Naive thymus-derived CD4-positive, alpha-beta T cell (primary cell): ENCODE measurements around the gene B4GALNT4. TPM values are rescaled to one million over a fixed set of nuclear protein-coding genes. Genes with fewer than 3 reads are reported as not detected.
A peak's percentile ranks its signal among the peaks of the same experiment; 100 is the strongest.

Source experiments
- ATAC-seq: fragments of 150-1000 bp; cut with Tn5 transposase; 2 replicates; pipeline ENCODE4 v1.10.0; 2021; ENCODE audit warnings: mild to moderate bottlenecking, moderate library complexity
- CTCF ChIA-PET: fragments of 350-600 bp; sonication (Branson Sonifier 250); formaldehyde crosslinking; loops from one replicate; lab custom pipeline; 2021; ENCODE audit warnings: antibody characterized with exemption; lab: Charles Lee
- POLR2A ChIA-PET: fragments of 350-600 bp; sonication (Branson Sonifier 250); formaldehyde crosslinking; loops from one replicate; lab custom pipeline; 2021; ENCODE audit warnings: antibody characterized with exemption, inconsistent platforms; lab: Charles Lee
- DNase-seq, 9 donors: peaks; one replicate each; pipeline versions ENCODE4 v3.0.0 to v3.0.0-alpha.2; 2020 to 2022; ENCODE audit warnings: mixed read lengths in 1 of 9
- H3K27ac ChIP-seq: one replicate; pipeline ENCODE4 v1.7.0; 2013; ENCODE audit warnings: mild to moderate bottlenecking, low read depth, low read length, moderate library complexity
- H3K27me3 ChIP-seq, 2 donors: one replicate each; pipeline ENCODE4 v1.7.0; 2013; ENCODE audit warnings: low read length in 2 of 2, mild to moderate bottlenecking in 2 of 2, moderate library complexity in 2 of 2; ENCODE audit not compliant: control insufficient read depth in 2 of 2, insufficient read depth in 2 of 2
- H3K36me3 ChIP-seq, 3 experiments: 1 replicate in 2 of 3; 2 replicates in 1 of 3; pipeline ENCODE4 v1.7.0; 2013; ENCODE audit warnings: low read length in 3 of 3, mild to moderate bottlenecking in 3 of 3, moderate library complexity in 1 of 3; ENCODE audit not compliant: insufficient read depth in 3 of 3, control insufficient read depth in 2 of 3
- H3K4me1 ChIP-seq, 2 donors: one replicate each; pipeline ENCODE4 v1.7.0; 2013; ENCODE audit warnings: low read length in 2 of 2, mild to moderate bottlenecking in 2 of 2, moderate library complexity in 1 of 2; ENCODE audit not compliant: control insufficient read depth in 2 of 2, insufficient read depth in 2 of 2
- H3K4me3 ChIP-seq: 2 replicates; pipeline ENCODE4 v1.7.0; 2013; ENCODE audit warnings: mild to moderate bottlenecking, low read length
- H3K9me3 ChIP-seq, 3 experiments: 1 replicate in 2 of 3; 2 replicates in 1 of 3; pipeline ENCODE4 v1.7.0; 2013; ENCODE audit warnings: low read length in 3 of 3; ENCODE audit not compliant: control insufficient read depth in 2 of 3
- H3K27ac Mint-ChIP-seq, 9 donors: one replicate each; pipeline ENCODE4 v1.8.0; 2020 to 2022; ENCODE audit warnings: mixed read lengths in 9 of 9, mild to moderate bottlenecking in 8 of 9, moderate library complexity in 5 of 9, inconsistent platforms in 2 of 9
- H3K27me3 Mint-ChIP-seq, 5 donors: one replicate each; pipeline ENCODE4 v1.8.0; 2021 to 2022; ENCODE audit warnings: mixed read lengths in 5 of 5, mild to moderate bottlenecking in 1 of 5
- H3K36me3 Mint-ChIP-seq, 5 donors: one replicate each; pipeline ENCODE4 v1.8.0; 2020 to 2022; ENCODE audit warnings: mixed read lengths in 5 of 5, mild to moderate bottlenecking in 3 of 5, inconsistent platforms in 1 of 5
- H3K4me1 Mint-ChIP-seq, 7 donors: one replicate each; pipeline ENCODE4 v1.8.0; 2020 to 2022; ENCODE audit warnings: mixed read lengths in 7 of 7, mild to moderate bottlenecking in 3 of 7, inconsistent platforms in 1 of 7
- H3K4me3 Mint-ChIP-seq, 10 donors: one replicate each; pipeline ENCODE4 v1.8.0; 2020 to 2022; ENCODE audit warnings: mild to moderate bottlenecking in 10 of 10, mixed read lengths in 10 of 10, moderate library complexity in 6 of 10, inconsistent platforms in 2 of 10
- H3K9me3 Mint-ChIP-seq, 11 donors: one replicate each; pipeline ENCODE4 v1.8.0; 2020 to 2022; ENCODE audit warnings: mixed read lengths in 11 of 11, mild to moderate bottlenecking in 4 of 11, inconsistent platforms in 1 of 11, moderate library complexity in 1 of 11
- intact Hi-C, 2 donors: fragments of 100-400 bp; cut with micrococcal nuclease; formaldehyde crosslinking; loops; one replicate each; pipeline ENCODE4 v1.15.1; 2023
- polyA plus RNA-seq, 2 donors: library from polyadenylated mRNA; unstranded; fragments of 300-500 nt; fragmentation: Illumina TruSeq; gene quantifications; one replicate each; pipeline ENCODE4 v1.2.3, GENCODE V29; 2021
- total RNA-seq, 6 experiments: library from RNA in 5 of 6; stranded (reverse) in 5 of 6; gene quantifications; 1 replicate in 5 of 6; 2 replicates in 1 of 6; pipeline ENCODE4 v1.2.3 and lab custom pipeline; 2021 to 2026

Gene B4GALNT4
- total and polyA plus RNA-seq, 7 experiments from 2014 or later, result 0.14 to 11.8 (median 2.6) TPM; not detected in 1

GRCh38 chr11:365831-366230 is 3.5 kb upstream of the B4GALNT4 start:
- Histone ChIP-seq H3K4me1 (peaks cover 10% of the 10 kb centered on the region in 2 donors), H3K36me3 (no peaks in the 10 kb centered on the region), H3K9me3 (peaks cover 0 to 3% (median 0%) of the 10 kb centered on the region in 3 experiments), H3K27me3 (peaks cover 3 to 7% of the 10 kb centered on the region in 2 donors), H3K4me3 (no peak overlapping the region), H3K27ac (no peak overlapping the region)
- Mint-ChIP-seq H3K4me3 (no peak overlapping the region), H3K4me1 (peaks cover 0 to 31% (median 18%) of the 10 kb centered on the region in 7 donors), H3K27ac (peak overlapping the region in 1 of 9 donors; percentile 28), H3K9me3 (peaks cover 0 to 6% (median 1%) of the 10 kb centered on the region in 11 donors), H3K27me3 (peaks cover 10 to 38% (median 26%) of the 10 kb centered on the region in 5 donors), H3K36me3 (peaks cover 0 to 4% (median 0%) of the 10 kb centered on the region in 5 donors)
- ATAC-seq (no peak), DNase-seq (no peak)
- intact Hi-C loops, result no loop called here
- POLR2A ChIA-PET, result interaction anchor here (1.5 kb wide), 1 partner anchor 49 kb away, joined by 4 read pairs; the partner anchor contains the start of gene SIGIRR
- CTCF ChIA-PET, result interaction anchor here (1.4 to 4.7 kb wide), 2 partner anchors 62 to 115 kb away, joined by 4 to 38 read pairs; no protein-coding TSS in a partner anchor

DNA sequence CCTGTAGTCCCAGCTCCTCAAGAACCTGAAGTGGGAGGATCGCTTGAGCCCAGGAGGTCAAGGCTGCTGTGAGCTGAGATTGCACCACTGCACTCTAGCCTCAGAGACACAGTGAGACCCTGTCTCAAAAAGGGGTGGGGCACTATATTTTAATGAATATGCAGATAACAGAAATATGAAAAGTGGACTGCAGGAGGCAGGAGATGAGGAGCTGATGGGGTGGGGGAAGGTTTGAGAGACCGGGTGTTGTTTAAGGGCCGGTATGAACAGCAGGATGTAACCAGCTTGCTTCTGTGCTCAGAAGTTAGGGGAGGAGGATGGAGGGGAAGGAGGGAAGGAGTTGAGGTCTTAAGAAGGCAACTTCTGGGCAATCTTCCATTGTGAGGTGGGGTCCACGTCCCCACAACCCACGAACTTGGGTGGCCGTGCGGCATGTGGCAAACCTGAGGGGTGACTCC is 1.3 kb upstream of the B4GALNT4 start:
- H3K4me1 Mint-ChIP-seq, result peaks cover 0 to 39% (median 18%) of the 10 kb centered on the region in 7 donors
- no peaks in the 10 kb centered on the region for H3K36me3 ChIP-seq
- peaks cover 10 to 47% (median 26%) of the 10 kb centered on the region in 5 donors for H3K27me3 Mint-ChIP-seq

GRCh38 chr11:368414-369335 is 624 bp upstream of the B4GALNT4 start:
- H3K36me3 ChIP-seq, result no peaks in the 10 kb centered on the region
- intact Hi-C loops, result no loop called here
- CTCF ChIA-PET, result interaction anchor here (1.0 to 1.2 kb wide), 2 partner anchors 48 to 63 kb away, joined by 3 to 7 read pairs; no protein-coding TSS in a partner anchor
- peaks cover 3 to 7% of the 10 kb centered on the region in 2 donors for H3K27me3 ChIP-seq
- H3K27me3 Mint-ChIP-seq, result peaks cover 10 to 47% (median 26%) of the 10 kb centered on the region in 5 donors
- H3K36me3 Mint-ChIP-seq, result peaks cover 0 to 4% (median 0%) of the 10 kb centered on the region in 5 donors
- H3K27ac Mint-ChIP-seq, result peak overlapping the region in 5 of 9 donors; percentile 28 to 77 (median 41)
- peaks cover 0 to 39% (median 18%) of the 10 kb centered on the region in 7 donors for H3K4me1 Mint-ChIP-seq
- H3K4me3 ChIP-seq, result peak overlapping the region; percentile 13
- H3K4me1 ChIP-seq, result peaks cover 10% of the 10 kb centered on the region in 2 donors
- no peaks in the 10 kb centered on the region for H3K9me3 ChIP-seq
- ATAC-seq, result no peak
- H3K4me3 Mint-ChIP-seq, result peak overlapping the region; percentile 68 to 90 (median 86)
- peak in 1 of 9 donors; percentile 24 for DNase-seq
- POLR2A ChIA-PET, result interaction anchor here (0.6 to 1.6 kb wide), 6 partner anchors 13 to 128 kb away, joined by 3 to 4 read pairs (median 3); no protein-coding TSS in a partner anchor
- H3K9me3 Mint-ChIP-seq, result peaks cover 0 to 1% (median 0%) of the 10 kb centered on the region in 11 donors
- H3K27ac ChIP-seq, result no peak overlapping the region

More for the DNA sequence above, 1.3 kb upstream of the B4GALNT4 start:
- Histone ChIP-seq H3K4me1 (peaks cover 10% of the 10 kb centered on the region in 2 donors), H3K9me3 (no peaks in the 10 kb centered on the region), H3K27me3 (peaks cover 3 to 7% of the 10 kb centered on the region in 2 donors), H3K27ac (no peak overlapping the region), H3K4me3 (no peak overlapping the region)
- DNase-seq (peak in 2 of 9 donors; percentile 23 to 29), ATAC-seq (no peak)
- Mint-ChIP-seq H3K4me3 (peak overlapping the region; percentile 45 to 90 (median 72)), H3K36me3 (peaks cover 0 to 4% (median 0%) of the 10 kb centered on the region in 5 donors), H3K27ac (peak overlapping the region in 2 of 9 donors; percentile 32 to 49), H3K9me3 (peaks cover 0 to 1% (median 0%) of the 10 kb centered on the region in 11 donors)
- intact Hi-C loops, result no loop called here
- CTCF ChIA-PET, result interaction anchor here (1.0 to 1.2 kb wide), 2 partner anchors 49 to 62 kb away, joined by 3 to 7 read pairs; no protein-coding TSS in a partner anchor
- POLR2A ChIA-PET, result interaction anchor here (0.6 to 1.6 kb wide), 7 partner anchors 12 to 128 kb away, joined by 3 to 4 read pairs (median 3); no protein-coding TSS in a partner anchor

DNA sequence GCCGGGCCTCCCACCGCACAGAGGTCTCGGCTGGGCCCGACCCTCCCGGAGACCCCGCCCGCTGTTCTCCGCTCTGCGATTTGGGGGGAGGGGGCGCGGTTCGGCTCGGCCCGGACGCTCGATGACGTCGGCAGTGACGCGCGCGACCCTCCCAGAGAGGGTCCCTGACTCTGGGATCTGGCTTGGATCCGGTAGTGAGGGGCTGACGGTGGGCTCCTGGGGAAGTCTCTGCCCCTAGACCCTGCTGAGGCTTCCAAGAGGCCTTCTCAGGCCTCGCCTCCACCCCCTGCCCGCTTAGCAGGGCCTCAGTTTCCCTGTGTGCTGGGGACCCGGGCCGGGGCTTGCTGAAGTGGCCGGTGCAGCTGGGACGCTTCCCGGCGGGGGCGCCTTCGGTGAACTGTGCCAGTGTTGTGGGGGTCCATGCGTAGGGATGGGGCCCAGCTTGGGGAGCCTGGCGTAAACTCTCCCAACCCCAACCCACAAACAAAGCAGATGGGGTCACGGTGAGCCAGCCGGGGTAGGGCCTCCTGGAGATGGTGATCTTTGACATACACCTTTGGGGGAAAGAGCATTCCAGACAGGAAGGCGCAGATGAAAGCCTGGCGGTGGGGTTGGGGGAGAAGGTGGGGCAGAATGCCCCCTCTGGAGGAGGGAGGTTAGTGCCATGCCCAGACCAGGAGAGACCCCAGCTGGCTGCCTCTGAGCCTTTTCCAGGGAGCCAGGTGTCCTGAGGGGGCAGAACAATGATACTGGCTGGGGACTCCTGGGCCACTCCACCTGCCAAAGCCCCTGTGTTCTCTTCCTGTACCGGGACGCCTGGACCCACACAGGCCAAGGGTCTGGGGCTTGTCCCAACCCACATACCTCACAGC is 1.0 kb downstream of the B4GALNT4 start:
- intact Hi-C loops, result no loop called here
- ATAC-seq (no peak), DNase-seq (no peak)
- no peaks in the 10 kb centered on the region for H3K36me3 ChIP-seq
- H3K27ac ChIP-seq, result no peak overlapping the region
- Mint-ChIP-seq H3K27ac (peak overlapping the region in 3 of 9 donors; percentile 9 to 75 (median 31)), H3K36me3 (peaks cover 0 to 7% (median 0%) of the 10 kb centered on the region in 5 donors), H3K4me1 (peaks cover 0 to 32% (median 18%) of the 10 kb centered on the region in 7 donors), H3K27me3 (peaks cover 10 to 47% (median 26%) of the 10 kb centered on the region in 5 donors), H3K9me3 (peaks cover 0 to 6% (median 0%) of the 10 kb centered on the region in 11 donors), H3K4me3 (peak overlapping the region; percentile 29 to 79 (median 56))
- H3K4me1 ChIP-seq, result peaks cover 0 to 10% of the 10 kb centered on the region in 2 donors
- ChIA-PET CTCF (interaction anchor here (1.1 kb wide), 1 partner anchor 120 kb away, joined by 3 read pairs; no protein-coding TSS in a partner anchor), POLR2A (interaction anchor here (1.0 kb wide), 1 partner anchor 34 kb away, joined by 3 read pairs; no protein-coding TSS in a partner anchor)
- H3K4me3 ChIP-seq, result no peak overlapping the region
- H3K27me3 ChIP-seq, result peaks cover 3 to 7% of the 10 kb centered on the region in 2 donors
- H3K9me3 ChIP-seq, result no peaks in the 10 kb centered on the region

GRCh38 chr11:371051-371450 is 1.8 kb downstream of the B4GALNT4 start:
- H3K27me3 ChIP-seq, result peaks cover 3 to 7% of the 10 kb centered on the region in 2 donors
- H3K4me3 Mint-ChIP-seq, result peak overlapping the region in 8 of 10 donors; percentile 16 to 68 (median 42)
- intact Hi-C loops, result no loop called here
- POLR2A ChIA-PET, result interaction anchor here (0.7 to 1.0 kb wide), 2 partner anchors 33 to 66 kb away, joined by 3 read pairs; no protein-coding TSS in a partner anchor
- H3K27ac ChIP-seq, result no peak overlapping the region
- no peaks in the 10 kb centered on the region for H3K9me3 ChIP-seq
- H3K4me1 Mint-ChIP-seq, result peaks cover 0 to 32% (median 18%) of the 10 kb centered on the region in 7 donors
- peaks cover 0 to 10% of the 10 kb centered on the region in 2 donors for H3K4me1 ChIP-seq
- DNase-seq (no peak), ATAC-seq (no peak)
- H3K27me3 Mint-ChIP-seq, result peaks cover 10 to 43% (median 24%) of the 10 kb centered on the region in 5 donors
- CTCF ChIA-PET, result no interaction called here
- H3K27ac Mint-ChIP-seq, result peak overlapping the region in 3 of 9 donors; percentile 49 to 80 (median 55)
- peaks cover 0 to 6% (median 0%) of the 10 kb centered on the region in 11 donors for H3K9me3 Mint-ChIP-seq
- no peaks in the 10 kb centered on the region for H3K36me3 ChIP-seq
- no peak overlapping the region for H3K4me3 ChIP-seq
- H3K36me3 Mint-ChIP-seq, result peaks cover 0 to 7% (median 0%) of the 10 kb centered on the region in 5 donors
